HEK293T (cell line): ENCODE results near the gene CCDC142.

Experiments used
- CTCF ChIA-PET: fragments of 350-600 bp; formaldehyde crosslinking; extraction: SDS; loops from one replicate; lab custom pipeline; 2021; ENCODE audit warnings: antibody characterized with exemption, inconsistent platforms; lab: Yijun Ruan, JAX
- POLR2A ChIA-PET: fragments of 350-600 bp; formaldehyde crosslinking; extraction: SDS; loops from one replicate; lab custom pipeline; 2020; ENCODE audit warnings: antibody characterized with exemption, inconsistent platforms; lab: Yijun Ruan, JAX
- DNase-seq: peaks from one replicate; pipeline ENCODE4 v3.0.0; 2012; ENCODE audit warnings: mixed read lengths; ENCODE audit errors: extremely low spot score
- ARNT ChIP-seq: fragments of 450-650 bp; IDR thresholded peaks from 2 replicates; pipeline ENCODE4 v1.6.1; 2017; ENCODE audit warnings: mild to moderate bottlenecking
- BHLHE40 ChIP-seq: fragments of 450-650 bp; IDR thresholded peaks from 2 replicates; pipeline ENCODE4 v1.6.1; 2016; ENCODE audit warnings: mild to moderate bottlenecking, moderate library complexity, borderline replicate concordance
- CTBP1 ChIP-seq: fragments of 450-650 bp; IDR thresholded peaks from 2 replicates; pipeline ENCODE4 v1.6.1; 2016; ENCODE audit warnings: borderline replicate concordance
- FOXA1 ChIP-seq: fragments of 450-650 bp; IDR thresholded peaks from 2 replicates; pipeline ENCODE4 v1.6.1; 2016; ENCODE audit warnings: mild to moderate bottlenecking
- FOXK2 ChIP-seq: fragments of 450-650 bp; IDR thresholded peaks from 2 replicates; pipeline ENCODE4 v1.6.1; 2016; ENCODE audit warnings: mild to moderate bottlenecking
- FOXM1 ChIP-seq: fragments of 450-650 bp; IDR thresholded peaks from 2 replicates; pipeline ENCODE4 v1.6.1; 2017; ENCODE audit warnings: mild to moderate bottlenecking, borderline replicate concordance
- HDGF ChIP-seq: fragments of 450-650 bp; IDR thresholded peaks from 2 replicates; pipeline ENCODE4 v1.6.1; 2017; ENCODE audit warnings: antibody characterized with exemption, borderline replicate concordance
- L3MBTL2 ChIP-seq: fragments of 450-650 bp; conservative IDR thresholded peaks from 2 replicates; pipeline ENCODE4 v1.6.1; 2016; ENCODE audit warnings: mild to moderate bottlenecking
- NFRKB ChIP-seq: fragments of 450-650 bp; IDR thresholded peaks from 2 replicates; pipeline ENCODE4 v1.6.1; 2016; ENCODE audit warnings: mild to moderate bottlenecking, moderate library complexity
- SP1 ChIP-seq: fragments of 450-650 bp; IDR thresholded peaks from 2 replicates; pipeline ENCODE4 v1.6.1; 2017
- SUZ12 ChIP-seq: fragments of 450-650 bp; IDR thresholded peaks from 2 replicates; pipeline ENCODE4 v1.6.1; 2016; ENCODE audit warnings: mild to moderate bottlenecking
- TARDBP ChIP-seq: fragments of 450-650 bp; IDR thresholded peaks from 2 replicates; pipeline ENCODE4 v1.6.1; 2016
- ZNF384 ChIP-seq: fragments of 450-650 bp; IDR thresholded peaks from 2 replicates; pipeline ENCODE4 v1.6.1; 2016
- TF ChIP-seq, protein P1 (sequence below): fragments of 450-650 bp; IDR thresholded peaks from 2 replicates; pipeline ENCODE4 v1.6.1; 2016

Gene CCDC142

GRCh38 chr2:74424139-74424992, 58.4 kb downstream of the CCDC142 start:
- TF ChIP-seq SP1 (no peak), CTBP1 (no peak), FOXA1 (no peak), FOXM1 (no peak), SUZ12 (no peak), HDGF (no peak), BHLHE40 (no peak), L3MBTL2 (no peak), ZNF384 (no peak), NFRKB (no peak), TARDBP (no peak), FOXK2 (no peak), ARNT (no peak)
- TF ChIP-seq, protein P1, sequence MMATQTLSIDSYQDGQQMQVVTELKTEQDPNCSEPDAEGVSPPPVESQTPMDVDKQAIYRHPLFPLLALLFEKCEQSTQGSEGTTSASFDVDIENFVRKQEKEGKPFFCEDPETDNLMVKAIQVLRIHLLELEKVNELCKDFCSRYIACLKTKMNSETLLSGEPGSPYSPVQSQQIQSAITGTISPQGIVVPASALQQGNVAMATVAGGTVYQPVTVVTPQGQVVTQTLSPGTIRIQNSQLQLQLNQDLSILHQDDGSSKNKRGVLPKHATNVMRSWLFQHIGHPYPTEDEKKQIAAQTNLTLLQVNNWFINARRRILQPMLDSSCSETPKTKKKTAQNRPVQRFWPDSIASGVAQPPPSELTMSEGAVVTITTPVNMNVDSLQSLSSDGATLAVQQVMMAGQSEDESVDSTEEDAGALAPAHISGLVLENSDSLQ = no peak
- DNase-seq = no peak
- POLR2A ChIA-PET = interaction anchor here (0.7 to 2.0 kb wide), 3 partner anchors 11 to 34 kb away, joined by 3 to 7 read pairs (median 3); partner anchors contain the start of gene WBP1
- CTCF ChIA-PET = interaction anchor here (0.8 kb wide), 1 partner anchor 1375 kb away, joined by 3 read pairs; no protein-coding TSS in a partner anchor
